ENCODE data around the gene GTPBP1.

GRCh38 chr22:38681582-38682335 is 24.0 kb upstream of the GTPBP1 start, which contains the start of gene TOMM22:
- TF ChIP-seq CTCF (IDR thresholded peaks at IDR 0.05) (peak; percentile 61), MXI1 (IDR thresholded peaks at IDR 0.05; ENCODE audit: low read depth, low read length) (peak; percentile 64; the same call in 1 of the 2 replicates), POLR2AphosphoS5 (IDR thresholded peaks at IDR 0.05; ENCODE audit: low read depth, low read length) (peak; percentile 60), PBX3 (IDR thresholded peaks at IDR 0.05) (no peak), JUND (IDR thresholded peaks at IDR 0.05) (no peak), EP300 (IDR thresholded peaks at IDR 0.05; ENCODE audit: borderline replicate concordance in 1 of 2, low read depth in 1 of 2, low read length in 1 of 2) (0 out of 4 replicates have a peak, but pooled peaks of 1 of the 2 experiments have one; percentile 7), USF1 (IDR thresholded peaks at IDR 0.05; ENCODE audit: borderline replicate concordance, low read depth) (no peak), GABPA (IDR thresholded peaks at IDR 0.05; ENCODE audit: low read depth) (peak; percentile 98)
